ENCODE data around the gene CEP78.

DNA sequence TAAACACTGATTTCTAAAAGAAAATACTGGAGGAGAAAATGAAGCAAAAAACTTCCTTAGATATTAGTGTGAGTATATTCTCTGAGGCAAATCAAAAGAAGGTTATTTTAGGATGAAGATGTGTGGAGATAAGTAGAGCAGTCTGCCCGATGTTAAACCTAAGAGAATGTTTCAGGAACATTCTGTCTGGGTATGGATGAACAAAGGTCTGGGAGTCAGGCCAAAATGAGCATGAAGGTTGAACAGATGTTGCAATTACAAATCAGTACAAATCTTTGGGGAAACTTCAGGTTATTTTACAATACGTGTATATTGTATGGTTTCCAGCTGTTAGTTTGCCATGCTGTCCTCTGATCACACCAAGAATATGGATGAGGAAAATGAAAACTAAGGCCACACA is 14.4 kb upstream of the CEP78 start:
- TF ChIP-seq, protein P1, sequence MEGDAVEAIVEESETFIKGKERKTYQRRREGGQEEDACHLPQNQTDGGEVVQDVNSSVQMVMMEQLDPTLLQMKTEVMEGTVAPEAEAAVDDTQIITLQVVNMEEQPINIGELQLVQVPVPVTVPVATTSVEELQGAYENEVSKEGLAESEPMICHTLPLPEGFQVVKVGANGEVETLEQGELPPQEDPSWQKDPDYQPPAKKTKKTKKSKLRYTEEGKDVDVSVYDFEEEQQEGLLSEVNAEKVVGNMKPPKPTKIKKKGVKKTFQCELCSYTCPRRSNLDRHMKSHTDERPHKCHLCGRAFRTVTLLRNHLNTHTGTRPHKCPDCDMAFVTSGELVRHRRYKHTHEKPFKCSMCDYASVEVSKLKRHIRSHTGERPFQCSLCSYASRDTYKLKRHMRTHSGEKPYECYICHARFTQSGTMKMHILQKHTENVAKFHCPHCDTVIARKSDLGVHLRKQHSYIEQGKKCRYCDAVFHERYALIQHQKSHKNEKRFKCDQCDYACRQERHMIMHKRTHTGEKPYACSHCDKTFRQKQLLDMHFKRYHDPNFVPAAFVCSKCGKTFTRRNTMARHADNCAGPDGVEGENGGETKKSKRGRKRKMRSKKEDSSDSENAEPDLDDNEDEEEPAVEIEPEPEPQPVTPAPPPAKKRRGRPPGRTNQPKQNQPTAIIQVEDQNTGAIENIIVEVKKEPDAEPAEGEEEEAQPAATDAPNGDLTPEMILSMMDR (IDR thresholded peaks at IDR 0.05): no peak
- no peak for TF ChIP-seq EP300 (IDR thresholded peaks at IDR 0.05)

All from esophagus muscularis mucosa (tissue), 3 donors.